ENCODE data around the gene CACNA1S. TPM values are rescaled to one million over a fixed set of nuclear protein-coding genes. Genes with fewer than 3 reads are reported as not detected.

Gene CACNA1S
- total and polyA plus RNA-seq, 2 of the 8 experiments (the other 6 are each of a cell fraction or from before 2014, with no cell fraction given) = 0.06 TPM; not detected in 1

DNA sequence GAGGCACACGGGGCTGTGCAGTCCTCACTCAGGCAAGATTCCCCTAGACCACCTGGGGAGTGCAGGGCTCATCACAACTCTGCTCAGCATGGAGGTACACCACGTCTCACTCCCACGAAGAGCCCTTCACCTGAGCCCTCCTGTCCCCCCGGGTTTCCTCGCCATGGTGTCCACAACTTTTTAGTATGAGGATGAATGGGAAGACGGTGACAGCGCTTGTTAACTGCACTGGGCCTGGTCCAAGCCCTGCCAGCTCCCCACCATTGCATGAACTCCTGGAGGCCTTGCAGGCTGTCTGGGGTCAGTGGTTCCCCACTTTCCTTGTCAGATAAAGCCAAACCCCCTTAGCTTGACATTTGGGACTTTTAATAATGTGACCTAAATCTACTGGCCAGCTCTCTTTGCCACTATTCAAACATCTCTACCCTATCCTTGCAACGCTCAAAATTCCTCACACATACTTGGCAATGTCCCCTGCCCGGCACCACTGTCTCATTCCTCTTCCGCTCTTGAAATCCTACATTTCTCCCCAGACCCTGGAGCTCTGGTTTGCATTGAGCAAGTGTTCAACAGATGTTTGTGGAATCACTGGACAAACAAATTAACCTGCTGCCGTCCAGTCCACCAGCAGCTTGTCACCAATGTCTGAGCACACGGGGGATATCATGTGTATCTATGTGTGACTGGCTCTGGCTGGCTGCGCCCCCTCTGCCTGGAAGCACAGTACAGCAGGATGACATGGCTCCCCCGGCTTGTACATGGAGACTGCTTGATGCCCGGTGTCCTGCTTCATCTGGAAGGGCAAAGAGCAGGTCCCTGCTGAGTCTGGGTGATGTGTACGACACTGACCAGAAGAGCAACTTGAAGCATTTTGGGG lies 30.9 kb upstream of the CACNA1S start:
- TF ChIP-seq TAF1 (IDR thresholded peaks at IDR 0.05; ENCODE audit: low read depth, low read length) (no peak), KDM1A (IDR thresholded peaks at IDR 0.05; ENCODE audit: borderline replicate concordance, low read length) (no peak), SIRT6 (IDR thresholded peaks at IDR 0.05; ENCODE audit: low read length) (no peak), SP2 (IDR thresholded peaks at IDR 0.05; ENCODE audit: low read length) (no peak), TAF7 (optimal IDR thresholded peaks at IDR 0.05; ENCODE audit: borderline replicate concordance, low read depth, low read length) (no peak), RXRA (IDR thresholded peaks at IDR 0.05; ENCODE audit: insufficient read depth, low read depth, low read length) (no peak), NANOG (IDR thresholded peaks at IDR 0.05; ENCODE audit: insufficient read depth, low read depth, low read length, poor library complexity, severe bottlenecking) (no peak), CREB1 (IDR thresholded peaks at IDR 0.05) (no peak), JUND (IDR thresholded peaks at IDR 0.05; ENCODE audit: low read length) (no peak), TBP (IDR thresholded peaks at IDR 0.05; ENCODE audit: low read depth, low read length) (no peak)
- TF ChIP-seq, protein P1, sequence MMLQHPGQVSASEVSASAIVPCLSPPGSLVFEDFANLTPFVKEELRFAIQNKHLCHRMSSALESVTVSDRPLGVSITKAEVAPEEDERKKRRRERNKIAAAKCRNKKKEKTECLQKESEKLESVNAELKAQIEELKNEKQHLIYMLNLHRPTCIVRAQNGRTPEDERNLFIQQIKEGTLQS (IDR thresholded peaks at IDR 0.05; ENCODE audit: insufficient read depth, low read depth, low read length) = no peak
- Histone ChIP-seq H3K79me2 (ENCODE audit: control insufficient read depth in 1 of 2, insufficient read depth in 2 of 2, low read length in 2 of 2) (no peaks in the 10 kb centered on the region), H2AFZ (ENCODE audit: low read length) (no peak overlapping the region), H3K4me1 (replicated peaks in 1 of 4; ENCODE audit: control insufficient read depth in 3 of 4, insufficient read depth in 4 of 4, low read length in 3 of 4) (no peaks in the 10 kb centered on the region), H2BK12ac (ENCODE audit: low read depth, low read length) (no peak overlapping the region), H4K91ac (replicated peaks; ENCODE audit: insufficient read length, low read length) (no peak overlapping the region), H2BK120ac (replicated peaks; ENCODE audit: low read depth, low read length) (no peak overlapping the region), H3K4ac (replicated peaks; ENCODE audit: insufficient read length, low read depth, low read length) (no peak overlapping the region), H3K9me3 (ENCODE audit: insufficient read depth in 2 of 2, low read depth in 1 of 2, low read length in 1 of 2) (no peaks in the 10 kb centered on the region), H3K79me1 (ENCODE audit: low read depth, low read length) (no peaks in the 10 kb centered on the region), H2BK20ac (ENCODE audit: low read length) (no peak overlapping the region), H3K23me2 (ENCODE audit: low read depth, low read length) (no peaks in the 10 kb centered on the region), H3K36me3 (ENCODE audit: control insufficient read depth in 2 of 4, insufficient read depth in 4 of 4, low read length in 3 of 4) (peaks cover 53 to 90% (median 76%) of the 10 kb centered on the region in 4 experiments), H3K27me3 (replicated peaks in 1 of 4; ENCODE audit: control insufficient read depth in 3 of 4, extremely low read depth in 1 of 4, insufficient read depth in 3 of 4, low read length in 3 of 4) (no peaks in the 10 kb centered on the region), H2AK5ac (ENCODE audit: low read depth, low read length) (no peak overlapping the region), H3K18ac (ENCODE audit: extremely low read depth, low read length) (no peak overlapping the region), H4K8ac (ENCODE audit: extremely low read depth, insufficient read depth, low read length) (no peak overlapping the region), H3K56ac (replicated peaks; ENCODE audit: insufficient read length, low read depth, low read length) (no peak overlapping the region), H3K23ac (ENCODE audit: insufficient read length) (no peak overlapping the region), H3K9ac (replicated peaks in 1 of 4; ENCODE audit: extremely low read depth in 1 of 4, low read depth in 3 of 4, low read length in 3 of 4) (no peak overlapping the region), H3K4me3 (ENCODE audit: extremely low read depth in 1 of 4, insufficient read depth in 2 of 4, low read depth in 3 of 4, low read length in 4 of 4) (no peak overlapping the region), H2BK5ac (ENCODE audit: low read depth, low read length) (no peak overlapping the region; the same call in 1 of the 2 replicates), H2BK15ac (ENCODE audit: low read length) (no peak overlapping the region), H3K14ac (ENCODE audit: insufficient read length) (no peak overlapping the region), H4K5ac (ENCODE audit: insufficient read length, low read depth, low read length) (no peak overlapping the region), H4K20me1 (replicated peaks in 1 of 2; ENCODE audit: control insufficient read depth in 1 of 2, insufficient read depth in 2 of 2, low read length in 2 of 2) (peaks cover 12 to 16% of the 10 kb centered on the region in 2 experiments), H3K4me2 (ENCODE audit: insufficient read depth in 1 of 2, low read depth in 2 of 2, low read length in 2 of 2) (no peak overlapping the region), H3K27ac (ENCODE audit: low read depth, low read length) (no peak overlapping the region)
- DNase-seq (ENCODE audit: low read depth in 1 of 2, low spot score in 2 of 2) (no peak), FAIRE-seq (no peak)
- 93% methylated on average over 16 of the region's 16 CpGs; no CpG with 5 or more reads in 1 of the 2 experiments for WGBS, 2 experiments (ENCODE audit: extremely low coverage in 1 of 2, insufficient coverage in 1 of 2, insufficient read length in 1 of 2, insufficient replicate concordance in 2 of 2, low coverage in 1 of 2, low lambda C conversion rate in 2 of 2, missing lambda C conversion rate in 1 of 2)
- ChIA-PET CTCF (ENCODE audit: partially characterized antibody) (interaction anchor here (1.2 to 4.1 kb wide), 5 partner anchors 10 to 218 kb away, joined by 4 to 17 read pairs (median 5); partner anchors contain the start of gene ASCL5), POLR2A (ENCODE audit: partially characterized antibody) (interaction anchor here (0.6 to 4.4 kb wide), 4 partner anchors 7 to 174 kb away, joined by 3 to 20 read pairs (median 12); partner anchors contain the start of gene TMEM9)

Data from H1 (cell line).